ENCODE results near the gene ME1.

- TF ChIP-seq CTCF (IDR thresholded peaks at IDR 0.05) = no peak
- no peak for TF ChIP-seq POLR2A (IDR thresholded peaks at IDR 0.05)
- TF ChIP-seq POLR2AphosphoS5 (IDR thresholded peaks at IDR 0.05) = no peak
These were observed 1.8 kb upstream of the ME1 start for GRCh38 chr6:83432636-83433035.

All from prostate gland (tissue), 2 donors.